MCF 10A (cell line): ENCODE measurements around the gene ACACA. TPM values are rescaled to one million over a fixed set of nuclear protein-coding genes. Genes with fewer than 3 reads are reported as not detected.

Experiments
- BruUV-seq: library from RNA; stranded (reverse); fragments of 400-500 nt; replicated peaks from 2 replicates; lab custom pipeline; 2021; lab: Mats Ljungman, UMichigan
- CTCF ChIA-PET: fragments of 300-600 bp; sonication (Branson Sonifier 250); formaldehyde crosslinking; extraction: SDS; loops from one replicate; lab custom pipeline; 2021; ENCODE audit warnings: antibody characterized with exemption, inconsistent platforms; lab: Yijun Ruan, JAX
- POLR2A ChIA-PET: fragments of 300-600, 350-650 bp; sonication (Branson Sonifier 250); formaldehyde crosslinking; extraction: SDS; loops from one replicate; lab custom pipeline; 2020; ENCODE audit warnings: antibody characterized with exemption, inconsistent platforms; lab: Yijun Ruan, JAX
- DNase-seq: peaks from one replicate; pipeline ENCODE4 v3.0.0-alpha.2; 2018; ENCODE audit not compliant: unreplicated experiment
- H3K27ac Mint-ChIP-seq: one replicate; pipeline ENCODE4 v1.8.0; 2022; ENCODE audit warnings: mild to moderate bottlenecking, low read depth, mixed read lengths; ENCODE audit not compliant: unreplicated experiment
- H3K27me3 Mint-ChIP-seq: one replicate; pipeline ENCODE4 v1.8.0; 2022; ENCODE audit warnings: mixed read lengths; ENCODE audit not compliant: insufficient read depth, unreplicated experiment
- H3K36me3 Mint-ChIP-seq: one replicate; pipeline ENCODE4 v1.8.0; 2022; ENCODE audit warnings: mild to moderate bottlenecking, moderate library complexity, mixed read lengths; ENCODE audit not compliant: insufficient read depth, unreplicated experiment
- H3K4me1 Mint-ChIP-seq: one replicate; pipeline ENCODE4 v1.8.0; 2022; ENCODE audit warnings: mixed read lengths; ENCODE audit not compliant: insufficient read depth, unreplicated experiment
- H3K4me3 Mint-ChIP-seq: one replicate; pipeline ENCODE4 v1.8.0; 2022; ENCODE audit warnings: mild to moderate bottlenecking, moderate library complexity, mixed read lengths; ENCODE audit not compliant: unreplicated experiment
- H3K9me3 Mint-ChIP-seq: one replicate; pipeline ENCODE4 v1.8.0; 2022; ENCODE audit warnings: mixed read lengths; ENCODE audit not compliant: unreplicated experiment
- CTCF ChIP-seq: fragments of 200-600 bp; IDR thresholded peaks from one replicate; pipeline ENCODE4 v1.8.0; 2022; ENCODE audit warnings: antibody characterized with exemption, mild to moderate bottlenecking; ENCODE audit not compliant: unreplicated experiment
- intact Hi-C: fragments of 100-400 bp; cut with micrococcal nuclease; formaldehyde crosslinking; loops from 2 replicates; pipeline ENCODE4 v1.14.1; 2022
- total RNA-seq: library from RNA; stranded (reverse); gene quantifications from 2 replicates; pipeline ENCODE4 v1.2.3, GENCODE V29; 2022

Gene ACACA
- total RNA-seq, 1 experiment from 2014 or later: 100 TPM

GRCh38 chr17:37100231-37100630 is 306.4 kb downstream of the ACACA start:
- Mint-ChIP-seq H3K9me3 (no peaks in the 10 kb centered on the region), H3K27ac (no peak overlapping the region), H3K36me3 (peaks cover 78% of the 10 kb centered on the region), H3K4me1 (no peaks in the 10 kb centered on the region), H3K4me3 (no peak overlapping the region), H3K27me3 (no peaks in the 10 kb centered on the region)
- POLR2A ChIA-PET: interaction anchor here (0.6 kb wide), 1 partner anchor 87 kb away, joined by 3 read pairs; no protein-coding TSS in a partner anchor
- intact Hi-C loops: no loop called here
- DNase-seq: no peak
- TF ChIP-seq CTCF: no peak
- BruUV-seq: no TSS peak
- CTCF ChIA-PET: no interaction called here

- no peak overlapping the region for H3K27ac Mint-ChIP-seq
- CTCF ChIA-PET: interaction anchor here (0.5 to 1.1 kb wide), 2 partner anchors 137 to 496 kb away, joined by 3 read pairs; no protein-coding TSS in a partner anchor
- TF ChIP-seq CTCF: no peak
- no peaks in the 10 kb centered on the region for H3K4me1 Mint-ChIP-seq
- H3K9me3 Mint-ChIP-seq: no peaks in the 10 kb centered on the region
- no peaks in the 10 kb centered on the region for H3K27me3 Mint-ChIP-seq
- no peak for DNase-seq
- POLR2A ChIA-PET: no interaction called here
- intact Hi-C loops: no loop called here
- no peak overlapping the region for H3K4me3 Mint-ChIP-seq
- BruUV-seq: no TSS peak
- peaks cover 75% of the 10 kb centered on the region for H3K36me3 Mint-ChIP-seq
Observed at GRCh38 chr17:37098910-37099664, 307.5 kb downstream of the ACACA start.

- intact Hi-C loops: no loop called here
- no peaks in the 10 kb centered on the region for H3K4me1 Mint-ChIP-seq
- POLR2A ChIA-PET: no interaction called here
- H3K4me3 Mint-ChIP-seq: no peak overlapping the region
- BruUV-seq: no TSS peak
- DNase-seq: no peak
- H3K9me3 Mint-ChIP-seq: no peaks in the 10 kb centered on the region
- CTCF ChIA-PET: interaction anchor here (0.5 to 1.1 kb wide), 3 partner anchors 138 to 495 kb away, joined by 3 read pairs; no protein-coding TSS in a partner anchor
- H3K27me3 Mint-ChIP-seq: no peaks in the 10 kb centered on the region
- no peak for TF ChIP-seq CTCF
- H3K36me3 Mint-ChIP-seq: peaks cover 75% of the 10 kb centered on the region
- no peak overlapping the region for H3K27ac Mint-ChIP-seq
Observed at GRCh38 chr17:37098152-37098551, 308.5 kb downstream of the ACACA start.

- intact Hi-C loops: no loop called here
- H3K36me3 Mint-ChIP-seq: peaks cover 75% of the 10 kb centered on the region
- DNase-seq: no peak
- no peaks in the 10 kb centered on the region for H3K9me3 Mint-ChIP-seq
- H3K4me3 Mint-ChIP-seq: no peak overlapping the region
- H3K4me1 Mint-ChIP-seq: no peaks in the 10 kb centered on the region
- ChIA-PET POLR2A (no interaction called here), CTCF (interaction anchor here (0.8 kb wide), 1 partner anchor 10 kb away, joined by 3 read pairs; no protein-coding TSS in a partner anchor)
- H3K27ac Mint-ChIP-seq: no peak overlapping the region
- no peak for TF ChIP-seq CTCF
- H3K27me3 Mint-ChIP-seq: no peaks in the 10 kb centered on the region
- BruUV-seq: no TSS peak
Observed at GRCh38 chr17:37097154-37097553, 309.5 kb downstream of the ACACA start.
